Thyroid gland (tissue), 4 donors: ENCODE measurements around the gene APBB1IP.

ENCODE experiments used
- POLR2A ChIP-seq, 2 donors: fragments of 450-650 bp; IDR thresholded peaks; one replicate each; pipeline ENCODE4 v1.6.1; 2017; ENCODE audit warnings: antibody characterized with exemption in 2 of 2, mild to moderate bottlenecking in 2 of 2, moderate library complexity in 1 of 2
- TF ChIP-seq, protein P1 (sequence below), 6 experiments: fragments of 200-600 bp in 3 of 6; fragments of 450-650 bp in 3 of 6; sonication (generic) in 3 of 6; IDR thresholded peaks; one replicate each; pipeline ENCODE4 v1.5.1; 2016 to 2019; ENCODE audit warnings: antibody characterized with exemption in 6 of 6, mild to moderate bottlenecking in 2 of 6, inconsistent platforms in 1 of 6, moderate library complexity in 1 of 6

DNA sequence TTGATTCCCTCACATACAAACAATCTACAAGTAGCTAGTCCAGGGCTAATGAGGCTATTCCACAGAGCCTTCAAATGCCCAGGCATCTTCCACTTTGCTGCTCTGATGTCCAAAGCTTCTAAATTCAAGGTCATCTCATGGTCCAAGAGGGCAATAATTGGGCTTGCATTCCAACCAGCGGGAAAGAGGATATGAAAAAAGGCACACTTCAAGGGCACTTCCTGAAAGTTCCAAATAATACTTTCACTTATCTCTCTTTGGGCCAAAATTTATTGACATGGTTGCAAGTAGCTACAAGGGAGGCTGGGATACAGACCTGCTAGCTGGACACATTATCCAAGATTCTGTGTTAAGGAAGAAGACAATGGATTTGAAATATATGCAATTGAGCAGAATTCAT, 25.2 kb upstream of the APBB1IP start:
- TF ChIP-seq, protein P1, sequence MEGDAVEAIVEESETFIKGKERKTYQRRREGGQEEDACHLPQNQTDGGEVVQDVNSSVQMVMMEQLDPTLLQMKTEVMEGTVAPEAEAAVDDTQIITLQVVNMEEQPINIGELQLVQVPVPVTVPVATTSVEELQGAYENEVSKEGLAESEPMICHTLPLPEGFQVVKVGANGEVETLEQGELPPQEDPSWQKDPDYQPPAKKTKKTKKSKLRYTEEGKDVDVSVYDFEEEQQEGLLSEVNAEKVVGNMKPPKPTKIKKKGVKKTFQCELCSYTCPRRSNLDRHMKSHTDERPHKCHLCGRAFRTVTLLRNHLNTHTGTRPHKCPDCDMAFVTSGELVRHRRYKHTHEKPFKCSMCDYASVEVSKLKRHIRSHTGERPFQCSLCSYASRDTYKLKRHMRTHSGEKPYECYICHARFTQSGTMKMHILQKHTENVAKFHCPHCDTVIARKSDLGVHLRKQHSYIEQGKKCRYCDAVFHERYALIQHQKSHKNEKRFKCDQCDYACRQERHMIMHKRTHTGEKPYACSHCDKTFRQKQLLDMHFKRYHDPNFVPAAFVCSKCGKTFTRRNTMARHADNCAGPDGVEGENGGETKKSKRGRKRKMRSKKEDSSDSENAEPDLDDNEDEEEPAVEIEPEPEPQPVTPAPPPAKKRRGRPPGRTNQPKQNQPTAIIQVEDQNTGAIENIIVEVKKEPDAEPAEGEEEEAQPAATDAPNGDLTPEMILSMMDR (IDR thresholded peaks at IDR 0.05): no peak
- no peak for TF ChIP-seq POLR2A (IDR thresholded peaks at IDR 0.05)
